Smooth muscle cell (in vitro differentiated cells): ENCODE results near the gene RALY. TPM values are rescaled to one million over a fixed set of nuclear protein-coding genes. Genes with fewer than 3 reads are reported as not detected.
A peak's percentile ranks its signal among the peaks of the same experiment; 100 is the strongest.

ENCODE experiments used
- DNase-seq: peaks from one replicate; lab custom pipeline; 2025; ENCODE audit not compliant: unreplicated experiment; lab: John Stamatoyannopoulos, UW
- H2AFZ ChIP-seq: fragments of 200-600 bp; sonication (generic); 2 replicates; pipeline ENCODE4 v1.6.0; 2016; ENCODE audit warnings: antibody characterized with exemption, low read depth, mild to moderate bottlenecking
- H3F3A ChIP-seq: fragments of 200-600 bp; sonication (generic); 2 replicates; pipeline ENCODE4 v1.6.0; 2017; ENCODE audit warnings: antibody characterized with exemption, low read depth
- H3K27ac ChIP-seq: fragments of 200-600 bp; sonication (generic); 2 replicates; pipeline ENCODE4 v1.5.1; 2016; ENCODE audit warnings: low read depth, mild to moderate bottlenecking
- H3K27me3 ChIP-seq: fragments of 200-600 bp; sonication (generic); 2 replicates; pipeline ENCODE4 v1.6.1; 2016; ENCODE audit warnings: low read depth, mild to moderate bottlenecking
- H3K36me3 ChIP-seq: fragments of 200-600 bp; sonication (generic); 2 replicates; pipeline ENCODE4 v1.5.1; 2016; ENCODE audit warnings: low read depth
- H3K4me1 ChIP-seq: fragments of 200-600 bp; sonication (generic); 2 replicates; pipeline ENCODE4 v1.5.1; 2016; ENCODE audit warnings: low read depth
- H3K4me2 ChIP-seq: fragments of 200-600 bp; sonication (generic); 2 replicates; pipeline ENCODE4 v1.6.0; 2016; ENCODE audit warnings: mild to moderate bottlenecking
- H3K4me3 ChIP-seq: fragments of 200-600 bp; sonication (generic); 2 replicates; pipeline ENCODE4 v1.5.1; 2016; ENCODE audit warnings: mild to moderate bottlenecking
- H3K79me2 ChIP-seq: fragments of 200-600 bp; sonication (generic); 2 replicates; pipeline ENCODE4 v1.6.0; 2016; ENCODE audit warnings: low read depth, mild to moderate bottlenecking
- H3K9ac ChIP-seq: fragments of 200-600 bp; sonication (generic); 2 replicates; pipeline ENCODE4 v1.6.0; 2016; ENCODE audit warnings: low read depth
- H3K9me3 ChIP-seq: fragments of 200-600 bp; sonication (generic); replicated peaks from 2 replicates; pipeline ENCODE4 v1.5.1; 2016; ENCODE audit warnings: low read depth
- H4K20me1 ChIP-seq: fragments of 200-600 bp; sonication (generic); 2 replicates; pipeline ENCODE4 v1.6.0; 2016; ENCODE audit warnings: low read depth
- WGBS: methylation state at CpG from one replicate; pipeline ENCODE4 v1.1.7; 2016; ENCODE audit warnings: low lambda C conversion rate; 5-methylcytosine and 5-hydroxymethylcytosine counted together
- polyA plus RNA-seq: library from polyadenylated mRNA; unstranded; fragments of >200 nt; fragmentation: Nextera tagmentation; extraction: Ambion mirVana; gene quantifications from 2 replicates; pipeline ENCODE4 v1.2.1, GENCODE V29; 2016
- total RNA-seq: library from RNA; depleted of rRNA; stranded (reverse); fragments of >200 nt; gene quantifications from 2 replicates; pipeline ENCODE4 v1.2.3, GENCODE V29; 2014
- TF ChIP-seq, protein P1 (sequence below): fragments of 200-600 bp; sonication (generic); IDR thresholded peaks from 2 replicates; pipeline ENCODE4 v1.5.1; 2017; ENCODE audit warnings: borderline replicate concordance, mild to moderate bottlenecking, antibody characterized with exemption; ENCODE audit not compliant: insufficient read depth, poor library complexity, severe bottlenecking

Gene RALY
- total and polyA plus RNA-seq, 2 experiments from 2014 or later = 99.7 to 218 TPM

DNA sequence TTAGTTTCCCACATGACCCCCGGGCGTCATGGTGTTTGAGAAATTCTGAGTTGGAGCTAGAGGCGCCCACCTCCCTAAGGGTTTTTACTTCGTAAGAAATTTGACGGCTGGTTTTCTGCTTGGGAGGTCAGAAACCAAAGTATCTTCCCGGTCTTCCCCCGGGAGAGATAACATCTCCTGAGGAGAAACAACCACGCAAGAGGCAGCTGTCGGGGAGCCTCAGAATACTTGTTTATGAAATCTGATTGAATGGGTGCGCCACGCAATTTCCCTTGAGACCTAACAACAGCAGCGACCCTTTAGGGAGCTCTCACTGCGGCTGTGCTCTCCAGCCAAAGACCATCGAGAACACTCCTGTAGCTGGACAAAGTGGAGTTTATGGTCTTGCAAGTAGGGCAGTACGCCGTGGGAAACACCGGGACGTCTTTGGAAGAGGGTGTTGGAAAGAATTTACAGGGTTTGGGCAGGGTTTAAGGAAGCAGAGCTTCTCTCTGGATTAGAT is 118.9 kb downstream of the RALY start:
- H3K79me2 ChIP-seq = peaks cover 42% of the 10 kb centered on the region
- peak overlapping the region; percentile 78 for H3K4me3 ChIP-seq
- H3K9ac ChIP-seq = peak overlapping the region; percentile 74
- peaks cover 39% of the 10 kb centered on the region for H4K20me1 ChIP-seq
- WGBS = 3% methylated on average over 18 of the region's 18 CpGs
- no peaks in the 10 kb centered on the region for H3K9me3 ChIP-seq
- peak overlapping the region; percentile 93 for H3K4me2 ChIP-seq
- peak overlapping the region; percentile 93 for H2AFZ ChIP-seq
- peak overlapping the region; percentile 91 for H3K27ac ChIP-seq
- H3F3A ChIP-seq = no peaks in the 10 kb centered on the region
- H3K27me3 ChIP-seq = no peaks in the 10 kb centered on the region
- no peak for DNase-seq
- peaks cover 17% of the 10 kb centered on the region for H3K4me1 ChIP-seq
- TF ChIP-seq, protein P1, sequence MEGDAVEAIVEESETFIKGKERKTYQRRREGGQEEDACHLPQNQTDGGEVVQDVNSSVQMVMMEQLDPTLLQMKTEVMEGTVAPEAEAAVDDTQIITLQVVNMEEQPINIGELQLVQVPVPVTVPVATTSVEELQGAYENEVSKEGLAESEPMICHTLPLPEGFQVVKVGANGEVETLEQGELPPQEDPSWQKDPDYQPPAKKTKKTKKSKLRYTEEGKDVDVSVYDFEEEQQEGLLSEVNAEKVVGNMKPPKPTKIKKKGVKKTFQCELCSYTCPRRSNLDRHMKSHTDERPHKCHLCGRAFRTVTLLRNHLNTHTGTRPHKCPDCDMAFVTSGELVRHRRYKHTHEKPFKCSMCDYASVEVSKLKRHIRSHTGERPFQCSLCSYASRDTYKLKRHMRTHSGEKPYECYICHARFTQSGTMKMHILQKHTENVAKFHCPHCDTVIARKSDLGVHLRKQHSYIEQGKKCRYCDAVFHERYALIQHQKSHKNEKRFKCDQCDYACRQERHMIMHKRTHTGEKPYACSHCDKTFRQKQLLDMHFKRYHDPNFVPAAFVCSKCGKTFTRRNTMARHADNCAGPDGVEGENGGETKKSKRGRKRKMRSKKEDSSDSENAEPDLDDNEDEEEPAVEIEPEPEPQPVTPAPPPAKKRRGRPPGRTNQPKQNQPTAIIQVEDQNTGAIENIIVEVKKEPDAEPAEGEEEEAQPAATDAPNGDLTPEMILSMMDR = no peak
- H3K36me3 ChIP-seq = peaks cover 5% of the 10 kb centered on the region

DNA sequence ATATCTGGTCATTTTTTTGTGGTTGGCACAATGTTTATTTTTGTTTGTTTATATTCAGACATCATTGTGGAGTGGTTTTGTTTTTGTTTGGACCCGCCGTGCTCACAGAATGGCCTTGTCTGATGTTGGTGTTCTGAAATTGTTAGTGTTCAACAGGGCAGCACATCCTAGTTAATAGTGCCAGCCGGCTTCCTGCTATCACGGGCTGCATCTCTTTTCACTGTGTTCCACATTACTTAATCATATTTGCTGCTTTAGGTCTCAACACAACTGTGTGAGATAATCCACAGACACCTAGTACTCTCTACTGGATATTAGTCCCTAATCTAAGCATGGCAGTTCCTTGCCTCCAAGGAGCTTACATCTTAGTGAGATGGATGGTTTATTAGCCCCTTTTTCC is 121.1 kb downstream of the RALY start:
- H3K27ac ChIP-seq = no peak overlapping the region
- no peak overlapping the region for H3K9ac ChIP-seq
- peaks cover 20% of the 10 kb centered on the region for H3K79me2 ChIP-seq
- peaks cover 9% of the 10 kb centered on the region for H3K4me1 ChIP-seq
- no peak overlapping the region for H3K4me3 ChIP-seq
- no peaks in the 10 kb centered on the region for H3K27me3 ChIP-seq
- peaks cover 17% of the 10 kb centered on the region for H4K20me1 ChIP-seq
- H3F3A ChIP-seq = no peaks in the 10 kb centered on the region
- H3K4me2 ChIP-seq = no peak overlapping the region
- no peaks in the 10 kb centered on the region for H3K9me3 ChIP-seq
- TF ChIP-seq, protein P1 = no peak
- H3K36me3 ChIP-seq = no peaks in the 10 kb centered on the region
- no peak overlapping the region for H2AFZ ChIP-seq
- WGBS = 96% methylated on average over 4 of the region's 4 CpGs
- no peak for DNase-seq

DNA sequence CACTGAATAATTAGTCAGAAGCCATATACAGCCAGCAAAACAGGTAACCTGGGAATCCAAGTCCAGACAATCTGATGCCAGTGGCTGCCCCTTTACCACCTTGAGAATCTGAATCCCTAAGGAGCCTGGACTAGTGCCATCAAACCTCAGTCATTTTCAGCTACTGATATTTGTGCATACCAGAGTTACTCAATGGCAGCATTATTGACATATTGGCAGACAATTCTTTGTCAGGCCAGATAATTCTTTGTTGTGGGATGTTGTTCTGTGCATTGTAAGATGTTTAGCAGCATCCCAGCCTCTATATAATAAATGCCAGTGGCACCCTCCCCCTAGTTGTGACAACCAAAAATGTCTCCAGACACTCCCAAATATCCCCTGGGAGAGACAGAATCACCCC is 121.5 kb downstream of the RALY start:
- Histone ChIP-seq H3K27ac (no peak overlapping the region), H3K36me3 (no peaks in the 10 kb centered on the region), H4K20me1 (peaks cover 13% of the 10 kb centered on the region), H3K4me1 (peaks cover 5% of the 10 kb centered on the region), H3K9me3 (no peaks in the 10 kb centered on the region), H3K27me3 (no peaks in the 10 kb centered on the region), H2AFZ (no peak overlapping the region), H3K9ac (no peak overlapping the region), H3K79me2 (peaks cover 16% of the 10 kb centered on the region), H3K4me3 (no peak overlapping the region), H3F3A (no peaks in the 10 kb centered on the region), H3K4me2 (no peak overlapping the region)
- TF ChIP-seq, protein P1 = no peak
- DNase-seq = no peak

DNA sequence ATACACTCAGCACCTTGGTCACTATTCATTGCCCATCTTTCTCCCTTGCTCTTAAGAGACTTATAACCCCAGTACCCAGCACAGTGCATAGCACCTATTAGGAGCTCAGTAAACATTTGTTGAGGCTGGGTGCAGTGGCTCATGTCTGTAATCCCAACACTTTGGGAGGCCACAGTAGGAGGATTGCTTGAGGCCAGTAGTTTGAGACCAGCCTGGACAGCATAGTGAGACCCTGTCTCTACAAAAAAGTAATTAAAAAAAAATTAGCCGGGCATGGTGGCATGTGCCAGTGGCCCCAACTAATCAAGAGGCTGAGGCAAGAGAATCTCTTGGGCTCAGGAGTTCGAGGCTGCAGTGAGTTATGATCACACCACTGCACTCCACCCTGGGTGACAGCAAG is 126.5 kb downstream of the RALY start:
- Histone ChIP-seq H3K79me2 (no peaks in the 10 kb centered on the region), H2AFZ (no peak overlapping the region), H3K27ac (no peak overlapping the region), H3K9me3 (no peaks in the 10 kb centered on the region), H3K9ac (no peak overlapping the region), H3K4me2 (no peak overlapping the region), H3F3A (no peaks in the 10 kb centered on the region), H3K36me3 (no peaks in the 10 kb centered on the region), H3K4me1 (no peaks in the 10 kb centered on the region), H3K4me3 (no peak overlapping the region), H3K27me3 (no peaks in the 10 kb centered on the region), H4K20me1 (no peaks in the 10 kb centered on the region)
- DNase-seq = no peak
- WGBS = 84% methylated on average over 2 of the region's 2 CpGs
- TF ChIP-seq, protein P1 = no peak
